Osteocyte (in vitro differentiated cells): Measurements from ENCODE around the gene LCE7A. TPM values are rescaled to one million over a fixed set of nuclear protein-coding genes. Genes with fewer than 3 reads are reported as not detected.

Experiments
- DNase-seq: peaks from one replicate; pipeline ENCODE4 v3.0.0; 2021; ENCODE audit warnings: mixed read lengths; ENCODE audit not compliant: unreplicated experiment; ENCODE audit errors: extremely low spot score
- H3K27ac Mint-ChIP-seq: one replicate; pipeline ENCODE4 v1.8.0; 2021; ENCODE audit warnings: mild to moderate bottlenecking, mixed read lengths; ENCODE audit not compliant: unreplicated experiment
- H3K27me3 Mint-ChIP-seq: one replicate; pipeline ENCODE4 v1.8.0; 2021; ENCODE audit warnings: mixed read lengths; ENCODE audit not compliant: unreplicated experiment
- H3K36me3 Mint-ChIP-seq: one replicate; pipeline ENCODE4 v1.8.0; 2021; ENCODE audit warnings: mixed read lengths; ENCODE audit not compliant: unreplicated experiment
- H3K4me1 Mint-ChIP-seq: one replicate; pipeline ENCODE4 v1.8.0; 2021; ENCODE audit warnings: mixed read lengths; ENCODE audit not compliant: unreplicated experiment
- H3K4me3 Mint-ChIP-seq: one replicate; pipeline ENCODE4 v1.8.0; 2021; ENCODE audit warnings: mild to moderate bottlenecking, moderate library complexity, mixed read lengths; ENCODE audit not compliant: unreplicated experiment
- H3K9me3 Mint-ChIP-seq: one replicate; pipeline ENCODE4 v1.8.0; 2021; ENCODE audit warnings: mixed read lengths; ENCODE audit not compliant: unreplicated experiment
- CTCF ChIP-seq: fragments of 200-600 bp; sonication (generic); IDR thresholded peaks from 2 replicates; pipeline ENCODE4 v1.5.0; 2021; ENCODE audit warnings: antibody characterized with exemption, mild to moderate bottlenecking, moderate library complexity
- total RNA-seq: library from RNA; stranded (reverse); gene quantifications from 2 replicates; pipeline ENCODE4 v1.2.1, GENCODE V29; 2021

The LCE7A gene
- total RNA-seq, 1 donor from 2014 or later: not detected

GRCh38 chr1:152858062-152858461 lies 1.7 kb upstream of the LCE7A start:
- no peaks in the 10 kb centered on the region for H3K27me3 Mint-ChIP-seq
- no peaks in the 10 kb centered on the region for H3K36me3 Mint-ChIP-seq
- TF ChIP-seq CTCF: no peak
- H3K27ac Mint-ChIP-seq: no peak overlapping the region
- H3K4me1 Mint-ChIP-seq: no peaks in the 10 kb centered on the region
- H3K9me3 Mint-ChIP-seq: no peaks in the 10 kb centered on the region
- no peak overlapping the region for H3K4me3 Mint-ChIP-seq
- no peak for DNase-seq

- no peaks in the 10 kb centered on the region for H3K36me3 Mint-ChIP-seq
- DNase-seq: no peak
- no peaks in the 10 kb centered on the region for H3K4me1 Mint-ChIP-seq
- H3K27me3 Mint-ChIP-seq: no peaks in the 10 kb centered on the region
- no peak for TF ChIP-seq CTCF
- H3K4me3 Mint-ChIP-seq: no peak overlapping the region
- H3K9me3 Mint-ChIP-seq: no peaks in the 10 kb centered on the region
- no peak overlapping the region for H3K27ac Mint-ChIP-seq
These were observed 333 bp downstream of the LCE7A start for GRCh38 chr1:152860129-152860528.

- Mint-ChIP-seq H3K27me3 (no peaks in the 10 kb centered on the region), H3K9me3 (no peaks in the 10 kb centered on the region), H3K4me1 (no peaks in the 10 kb centered on the region), H3K27ac (no peak overlapping the region), H3K4me3 (no peak overlapping the region), H3K36me3 (no peaks in the 10 kb centered on the region)
- no peak for DNase-seq
- no peak for TF ChIP-seq CTCF
These were observed 1.6 kb downstream of the LCE7A start for GRCh38 chr1:152861374-152861773.

- no peaks in the 10 kb centered on the region for H3K27me3 Mint-ChIP-seq
- no peak overlapping the region for H3K27ac Mint-ChIP-seq
- no peaks in the 10 kb centered on the region for H3K36me3 Mint-ChIP-seq
- TF ChIP-seq CTCF: no peak
- no peak overlapping the region for H3K4me3 Mint-ChIP-seq
- no peaks in the 10 kb centered on the region for H3K9me3 Mint-ChIP-seq
- no peak for DNase-seq
- H3K4me1 Mint-ChIP-seq: no peaks in the 10 kb centered on the region
These were observed 4.6 kb downstream of the LCE7A start for GRCh38 chr1:152864443-152864842.

GRCh38 chr1:152866321-152866720 lies 6.5 kb downstream of the LCE7A start:
- DNase-seq: no peak

More at GRCh38 chr1:152866321-152866720, 6.5 kb downstream of the LCE7A start:
- no peaks in the 10 kb centered on the region for H3K9me3 Mint-ChIP-seq
- H3K27me3 Mint-ChIP-seq: no peaks in the 10 kb centered on the region
- no peak for TF ChIP-seq CTCF
- no peaks in the 10 kb centered on the region for H3K4me1 Mint-ChIP-seq
- H3K27ac Mint-ChIP-seq: no peak overlapping the region
- H3K4me3 Mint-ChIP-seq: no peak overlapping the region
- H3K36me3 Mint-ChIP-seq: no peaks in the 10 kb centered on the region
